Effector CD4-positive, alpha-beta T cell (primary cell): ENCODE data around the gene DCTN5.
"Not testable (repeated sequence)": the region's sequence is repeated elsewhere in the genome, so short reads cannot be mapped to it uniquely, and the experiment has no call there.

Source experiments
- DNase-seq: peaks from one replicate; pipeline ENCODE4 v3.0.0-alpha.2; 2020
- total RNA-seq: gene quantifications from one replicate; lab custom pipeline; 2026; lab: John Stamatoyannopoulos, UW

DCTN5 gene
- 76.5 reads per million, percentile 77 among the genes with 10 or more reads in this experiment for total RNA-seq

DNA sequence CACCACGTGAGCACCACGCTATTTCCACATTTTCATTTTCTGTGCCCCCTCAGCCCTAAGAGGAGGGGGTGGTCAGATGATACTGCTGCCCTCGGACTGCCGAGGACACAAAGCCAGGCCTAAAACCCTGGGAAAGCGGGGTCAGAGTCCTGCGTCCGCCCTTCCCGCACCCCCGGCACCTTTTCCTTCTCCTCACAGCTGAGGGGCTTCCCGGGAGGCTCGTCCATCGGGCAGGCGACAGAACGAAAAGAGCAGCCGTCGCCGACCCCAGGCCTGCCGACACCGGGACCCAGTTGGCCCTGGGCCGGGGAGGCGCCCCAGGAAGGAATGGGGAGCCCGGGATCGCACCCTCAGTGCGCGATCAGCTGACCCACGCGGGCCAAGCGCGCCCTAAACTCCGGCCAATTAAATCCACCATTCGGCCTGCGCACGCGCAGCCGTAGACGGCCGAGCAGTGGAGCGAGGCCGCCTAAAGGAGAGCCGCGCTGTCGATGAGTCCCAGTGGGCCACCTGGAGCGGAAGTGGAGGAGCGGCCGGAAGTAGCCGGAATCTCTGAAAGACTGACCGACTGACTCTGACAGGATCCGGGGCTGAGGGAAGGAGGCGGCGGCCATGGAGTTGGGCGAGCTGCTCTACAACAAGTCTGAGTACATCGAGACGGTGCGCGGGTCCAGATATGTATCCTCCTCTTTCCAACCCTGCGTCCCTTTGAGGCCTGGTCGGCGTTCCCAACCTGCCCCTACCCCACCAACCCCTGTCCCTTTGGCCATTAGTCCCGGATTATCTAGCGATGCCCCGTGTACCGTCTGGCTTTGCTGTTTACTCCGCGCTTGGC, at the start of gene DCTN5, which contains the start of gene PALB2:
Gene DCTN5, plus strand, starts transcription at position 536 of the 835 bp plus-strand sequence. Its CDS starts 77 bp downstream, at position 613.
Gene PALB2, minus strand, starts transcription at position 380 of the 835 bp plus-strand sequence. Its CDS starts 153 bp downstream, at position 227.
- peak; percentile 74 for DNase-seq

DNA sequence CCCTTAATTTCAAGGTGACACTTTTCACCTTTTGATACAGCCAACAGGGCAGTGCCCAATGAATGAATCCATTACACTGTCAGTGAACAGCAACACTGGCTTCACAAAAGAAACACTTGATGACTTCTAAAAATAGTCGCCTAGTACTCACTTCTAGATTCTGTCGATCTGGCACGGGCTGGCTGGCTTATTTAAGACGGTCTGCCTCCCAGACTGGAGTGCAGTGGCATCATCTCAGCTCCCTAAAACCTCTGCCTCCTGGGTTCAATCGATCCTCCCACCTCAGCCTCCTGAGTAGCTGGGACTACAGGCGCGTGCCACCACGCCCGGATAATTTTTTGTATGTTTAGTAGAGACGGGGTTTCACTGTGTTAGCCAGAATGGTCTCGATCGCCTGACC, 47.1 kb upstream of the DCTN5 start:
- no peak for DNase-seq

DNA sequence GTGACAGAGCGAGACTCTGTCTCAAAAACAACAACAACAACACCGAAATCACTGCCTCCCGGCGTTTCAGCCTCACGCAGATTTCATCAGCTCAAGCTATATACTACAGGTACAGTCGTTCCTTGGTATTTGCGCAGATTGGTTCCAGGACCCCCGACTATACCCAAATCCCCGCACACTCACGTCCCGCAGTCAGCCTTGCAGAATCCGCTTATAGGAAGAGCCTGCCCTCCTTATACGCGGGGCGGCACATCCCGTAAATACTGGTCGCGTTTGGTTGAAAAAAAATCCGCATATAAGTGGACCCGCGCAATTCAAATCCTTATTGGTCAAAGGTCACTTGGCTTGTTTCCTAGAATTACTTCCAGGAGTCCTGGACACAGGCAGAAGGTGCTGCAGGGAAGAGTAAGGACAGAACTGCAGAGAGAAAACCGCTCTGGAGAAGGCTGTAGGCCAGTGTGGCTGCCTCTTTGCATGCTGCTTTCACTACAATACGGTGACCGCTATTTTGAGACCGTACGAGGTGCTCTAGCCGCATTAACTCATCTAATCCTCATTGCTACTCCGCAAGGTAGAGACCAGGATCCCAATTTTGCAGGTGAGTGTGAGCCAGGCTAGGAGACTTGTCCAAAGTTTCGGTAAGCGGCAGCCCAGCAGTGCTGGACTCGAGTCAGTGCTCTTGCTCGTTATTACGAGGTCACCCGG, 45.9 kb upstream of the DCTN5 start:
- no peak for DNase-seq

DNA sequence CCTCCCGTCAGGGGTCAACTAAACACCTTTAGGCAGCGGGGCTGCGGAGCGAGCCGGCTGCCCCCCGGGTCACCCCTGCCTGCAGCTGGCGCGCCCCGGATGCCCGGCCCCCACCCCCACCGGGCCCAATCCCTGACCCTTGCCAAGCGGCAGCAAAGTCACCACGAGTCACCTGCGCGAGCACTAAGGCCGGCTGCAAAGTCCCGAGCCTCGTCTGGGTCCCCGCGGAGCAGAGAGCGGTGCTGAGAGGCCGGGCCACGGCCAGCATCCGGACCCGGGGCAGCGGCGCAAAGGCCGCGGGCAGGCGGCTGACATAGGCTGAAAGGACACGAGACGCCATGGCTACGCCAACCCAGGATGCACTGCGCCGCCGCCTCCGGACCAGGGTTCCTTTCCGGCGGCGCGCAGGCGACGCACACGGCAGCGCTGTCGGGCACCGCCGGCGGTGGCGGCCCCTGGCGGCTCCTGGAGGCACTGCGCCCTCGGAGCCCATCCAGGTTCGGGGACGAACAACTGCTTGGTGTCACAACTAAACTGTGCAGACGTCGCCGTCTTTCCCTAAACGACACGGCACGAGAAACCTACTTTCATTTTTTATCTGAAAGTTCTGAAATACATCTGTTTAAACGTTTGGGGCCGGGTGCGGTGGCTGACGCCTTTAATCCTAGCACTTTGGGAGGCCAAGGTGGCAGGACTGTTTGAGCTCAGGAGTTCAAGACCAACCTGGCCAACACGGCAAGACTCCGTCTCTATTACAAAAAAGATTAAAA, 45.1 kb upstream of the DCTN5 start, which contains the start of gene NDUFAB1:
Gene NDUFAB1, minus strand, starts transcription at position 366 of the 770 bp plus-strand sequence. Its CDS starts 26 bp downstream, at position 340.
- DNase-seq: peak; percentile 89

DNA sequence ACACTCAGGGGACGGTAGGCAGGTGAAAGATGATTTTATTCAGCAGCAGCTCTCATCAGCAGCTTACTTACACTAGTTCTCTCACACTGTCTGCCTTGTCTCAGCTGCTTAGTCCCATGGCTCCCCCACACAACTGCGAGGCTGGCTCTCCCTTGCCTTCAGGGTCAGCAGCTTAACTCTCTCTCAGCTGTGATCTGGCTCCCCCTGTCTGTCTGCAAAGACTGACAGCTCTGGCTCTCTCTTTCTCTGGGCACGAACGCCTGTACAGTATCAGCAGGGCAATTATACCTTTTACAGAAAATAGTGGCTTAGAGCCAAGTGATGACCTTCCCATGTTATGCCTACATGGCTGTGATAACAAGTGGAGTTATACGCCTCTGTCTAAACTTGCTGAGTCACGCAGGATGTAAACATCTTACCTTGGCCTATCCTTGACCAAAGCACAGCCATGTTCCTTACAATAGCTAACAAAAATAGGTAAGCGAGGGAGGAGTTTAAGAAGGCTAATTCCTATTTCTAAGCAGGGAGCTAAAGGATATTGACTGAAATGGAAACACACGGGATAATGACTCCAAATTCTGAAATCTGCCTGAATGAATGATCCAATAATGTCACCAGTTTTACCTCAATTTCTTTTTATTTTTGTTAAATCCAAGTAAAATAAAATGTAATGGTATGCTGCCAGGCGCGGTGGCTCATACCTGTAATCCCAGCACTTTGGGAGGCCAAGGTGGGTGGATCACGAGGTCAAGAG, 44.1 kb upstream of the DCTN5 start:
- no peak for DNase-seq

DNA sequence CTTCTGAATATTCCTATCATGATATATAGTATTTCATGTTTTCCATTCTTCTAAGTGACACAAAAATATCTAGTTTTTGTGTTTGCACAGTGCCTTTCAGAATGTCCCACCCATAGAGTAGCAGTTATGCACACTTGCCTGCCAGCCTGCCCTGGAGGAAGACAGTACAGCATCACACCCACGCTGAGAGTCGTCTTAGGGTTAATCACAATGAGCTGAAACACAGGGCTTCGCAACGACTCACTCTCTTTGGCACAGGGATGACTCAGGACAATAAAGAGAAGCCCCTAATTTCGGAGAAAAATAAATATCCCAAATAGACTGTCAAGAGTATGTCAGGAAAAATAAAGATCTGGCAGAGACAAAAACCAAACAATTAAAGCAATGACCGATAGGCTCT, 33.5 kb upstream of the DCTN5 start:
- DNase-seq: no peak

- DNase-seq: no peak
Observed at GRCh38 chr16:23608194-23608593, 33.1 kb upstream of the DCTN5 start.

- no peak for DNase-seq
Observed at GRCh38 chr16:23609929-23610328, 31.3 kb upstream of the DCTN5 start.

GRCh38 chr16:23610905-23611304, 30.4 kb upstream of the DCTN5 start:
- DNase-seq: not testable (repeated sequence)

DNA sequence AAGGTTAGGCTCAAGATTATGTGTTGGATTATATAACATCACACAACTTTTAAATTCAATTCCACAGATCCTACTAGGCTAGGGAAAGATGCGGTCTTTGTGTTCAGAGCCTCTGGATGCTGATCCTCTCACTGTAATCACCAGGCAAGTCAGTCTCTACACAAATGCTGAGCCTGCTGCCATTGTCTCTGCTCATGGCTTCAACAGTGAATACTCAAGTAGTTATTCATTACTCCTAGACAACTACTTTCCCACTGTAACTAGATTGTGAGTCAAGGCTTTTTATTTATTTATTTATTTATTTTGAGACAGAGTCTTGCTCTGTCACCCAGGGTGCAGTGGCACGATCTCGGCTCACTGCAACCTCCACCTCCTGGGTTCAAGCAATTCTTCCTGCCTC, 29.3 kb upstream of the DCTN5 start:
- DNase-seq: no peak

DNA sequence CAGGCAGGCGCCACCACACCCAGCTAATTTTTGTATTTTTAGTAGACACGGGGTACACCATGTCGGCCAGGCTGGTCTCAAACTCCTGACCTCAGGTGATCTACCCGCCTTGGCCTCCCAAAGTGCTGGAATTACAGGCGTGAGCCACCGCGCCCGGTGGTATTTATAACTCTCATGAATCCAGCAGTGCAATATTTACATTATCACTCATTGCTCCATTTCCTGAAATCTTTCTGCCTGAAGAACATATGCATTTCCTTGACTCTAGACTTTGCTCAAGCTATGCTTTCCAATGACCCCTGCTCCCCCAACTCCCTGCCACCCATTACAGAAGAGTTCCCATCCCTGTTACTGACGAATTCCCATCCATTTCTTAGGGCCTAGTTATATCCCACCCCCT, 25.5 kb upstream of the DCTN5 start:
- DNase-seq: no peak

DNA sequence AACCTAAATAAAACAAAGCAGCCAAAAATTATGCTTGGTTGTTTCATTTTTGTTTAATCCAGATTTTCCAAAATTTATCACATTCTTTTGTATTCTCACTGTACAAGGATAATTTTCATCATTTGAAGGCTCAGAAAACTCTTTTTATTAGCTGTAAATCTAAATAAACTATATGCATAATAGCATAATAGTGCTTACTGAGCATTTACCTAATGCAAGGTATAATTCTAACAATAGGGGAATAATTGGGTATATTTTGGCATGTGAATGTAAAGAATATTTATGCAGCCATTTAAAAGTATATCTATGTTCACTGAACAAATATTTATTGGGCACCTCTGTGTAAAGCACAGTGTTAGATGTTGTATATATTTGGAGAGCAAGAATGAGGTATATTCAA, 17.2 kb upstream of the DCTN5 start:
- DNase-seq: no peak

- no peak for DNase-seq
Observed at GRCh38 chr16:23629516-23629915, 11.8 kb upstream of the DCTN5 start.

DNA sequence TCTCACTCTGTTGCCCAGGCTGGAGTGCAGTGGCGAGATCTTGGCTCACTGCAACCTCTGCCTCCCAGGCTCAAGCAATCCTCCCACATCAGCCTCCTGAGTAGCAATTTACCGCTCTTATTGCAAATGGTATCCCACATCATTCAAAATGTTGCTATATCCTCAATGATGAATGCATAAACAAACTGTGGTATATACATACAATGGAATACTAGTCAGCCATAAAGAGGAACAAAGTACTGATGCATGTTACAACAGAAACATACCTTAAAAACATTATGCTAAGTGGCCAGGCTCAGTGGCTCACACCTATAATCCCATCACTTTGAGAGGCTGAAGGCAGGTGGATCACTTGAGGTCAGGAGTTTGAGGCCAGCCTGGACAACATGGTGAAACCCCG, 9.4 kb upstream of the DCTN5 start:
- DNase-seq: not testable (repeated sequence)

DNA sequence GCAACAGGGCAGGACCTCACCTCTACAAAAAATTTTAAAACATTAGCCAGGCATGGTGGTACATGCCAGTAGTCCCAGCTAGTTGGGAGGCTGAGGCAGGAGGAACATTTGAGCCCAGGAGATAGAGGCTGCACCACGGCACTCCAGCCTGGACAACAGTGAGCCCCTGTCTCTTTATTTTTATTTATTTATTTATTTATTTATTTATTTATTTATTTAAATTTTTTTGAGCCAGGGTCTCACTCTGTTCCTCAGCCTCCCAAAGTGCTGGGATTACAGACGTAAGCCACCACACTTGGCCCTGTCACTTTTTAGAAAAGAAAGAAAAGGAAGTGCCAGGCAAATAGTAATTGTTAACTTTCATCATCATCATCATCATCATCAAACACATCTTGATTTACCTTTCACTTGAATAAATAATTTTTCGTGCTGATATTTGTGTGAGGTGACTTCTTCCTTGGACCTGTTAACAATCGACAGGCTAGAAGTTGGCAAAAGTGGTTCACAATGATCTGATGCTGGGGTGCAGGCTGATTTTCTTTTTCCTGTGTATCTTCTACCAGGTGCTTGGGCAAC, 6.7 kb upstream of the DCTN5 start:
- no peak for DNase-seq

DNA sequence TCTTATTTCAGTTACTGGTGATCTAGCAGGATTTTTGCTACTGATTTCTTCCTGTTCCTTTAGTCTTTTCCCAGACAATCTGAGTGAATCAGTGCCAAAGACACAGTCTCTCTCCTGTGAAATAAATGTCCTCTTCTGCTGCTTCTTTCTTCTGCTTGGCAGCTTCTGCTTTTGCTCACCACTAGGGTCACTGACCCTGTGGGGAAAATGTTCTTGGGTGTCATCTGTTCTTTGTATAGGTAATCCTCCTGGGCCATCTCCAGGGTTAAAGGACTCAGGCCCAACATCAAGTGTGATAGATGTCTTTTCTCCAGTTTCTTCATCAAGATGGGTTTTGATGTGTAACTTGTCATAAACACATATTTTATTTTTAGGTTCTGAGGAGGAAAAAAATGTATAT, 5.3 kb upstream of the DCTN5 start:
- DNase-seq: no peak

DNA sequence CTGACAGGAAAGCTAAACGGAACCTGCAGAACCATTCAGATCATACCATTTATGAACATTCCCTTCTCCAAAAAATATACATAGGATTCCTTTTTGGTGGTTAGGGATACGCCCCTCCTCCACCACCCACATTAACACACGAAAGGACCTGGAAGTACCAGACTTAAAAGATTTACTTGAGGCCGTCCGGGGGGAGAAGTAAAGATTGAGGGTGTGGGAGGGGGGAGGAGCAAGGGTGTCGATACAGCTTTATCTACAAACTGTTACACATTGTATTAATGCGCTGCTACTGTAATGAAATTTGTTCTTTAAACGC, 693 bp upstream of the DCTN5 start:
- DNase-seq: no peak

- DNase-seq: no peak
Observed at GRCh38 chr16:23642246-23642774, 1.0 kb downstream of the DCTN5 start.

GRCh38 chr16:23650674-23651416, 9.6 kb downstream of the DCTN5 start:
- DNase-seq: no peak

DNA sequence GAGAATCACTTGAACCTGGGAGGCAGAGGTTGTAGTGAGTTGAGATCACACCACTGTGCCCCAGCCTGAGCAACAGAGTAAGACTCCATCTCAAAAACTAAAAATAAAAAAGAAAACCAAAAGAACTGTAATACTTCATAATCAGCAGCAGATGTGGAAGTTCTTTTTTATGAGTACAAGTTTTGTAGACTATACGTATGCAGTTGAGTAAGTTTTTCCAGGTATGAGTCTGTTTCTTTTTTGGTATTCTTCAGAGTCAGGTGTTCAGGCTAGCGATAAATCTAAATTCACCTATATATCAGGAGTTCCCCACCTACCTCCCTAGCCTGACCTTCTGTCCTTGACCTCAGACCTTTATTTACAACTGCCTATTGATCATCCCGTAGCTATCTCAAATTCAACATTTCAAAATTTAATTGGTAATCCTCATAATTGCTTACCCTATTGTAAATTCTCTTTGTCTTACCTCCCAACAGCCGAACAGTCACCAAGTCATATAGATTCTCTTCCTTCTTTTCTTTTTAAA, 10.7 kb downstream of the DCTN5 start:
- no peak for DNase-seq

- no peak for DNase-seq
Observed at GRCh38 chr16:23663918-23664317, 22.7 kb downstream of the DCTN5 start.
